Peyer's patch (tissue), 4 donors: ENCODE results near the gene CTBP1. TPM values are rescaled to one million over a fixed set of nuclear protein-coding genes. Genes with fewer than 3 reads are reported as not detected.
A peak's percentile ranks its signal among the peaks of the same experiment; 100 is the strongest.

Experiments
- DNase-seq, 3 donors: peaks; one replicate each; pipeline ENCODE4 v3.0.0-alpha.2; 2017 to 2019
- H3K27ac ChIP-seq, 4 donors: fragments of 200-600 bp; sonication (generic); one replicate each; pipeline ENCODE4 v1.5.1; 2016 to 2019
- H3K27me3 ChIP-seq, 2 donors: fragments of 200-600 bp; sonication (generic); one replicate each; pipeline ENCODE4 v1.5.1; 2019
- H3K36me3 ChIP-seq, 3 donors: fragments of 200-600 bp; sonication (generic); one replicate each; pipeline ENCODE4 v1.5.1; 2016 to 2019
- H3K4me1 ChIP-seq, 4 donors: fragments of 200-600 bp; sonication (generic); one replicate each; pipeline ENCODE4 v1.5.1; 2016 to 2019
- H3K4me3 ChIP-seq, 4 donors: fragments of 200-600 bp; sonication (generic); 1 replicate in 3 of 4; 2 replicates in 1 of 4; pipeline ENCODE4 v1.5.1; 2016 to 2019; ENCODE audit warnings: mild to moderate bottlenecking in 1 of 4
- H3K9me3 ChIP-seq, 4 donors: fragments of 200-600 bp; sonication (generic); one replicate each; pipeline ENCODE4 v1.5.1; 2016 to 2019; ENCODE audit warnings: mild to moderate bottlenecking in 1 of 4
- CTCF ChIP-seq, 6 experiments: fragments of 450-650 bp in 4 of 6; fragments of 200-600 bp in 2 of 6; sonication (generic) in 1 of 6; IDR thresholded peaks; one replicate each; pipeline ENCODE4 v1.5.1; 2017 to 2019; ENCODE audit warnings: antibody characterized with exemption in 6 of 6, mild to moderate bottlenecking in 3 of 6, moderate library complexity in 1 of 6
- POLR2A ChIP-seq, 2 donors: fragments of 450-650 bp; IDR thresholded peaks; one replicate each; pipeline ENCODE4 v1.5.1; 2017; ENCODE audit warnings: antibody characterized with exemption in 2 of 2, mild to moderate bottlenecking in 2 of 2, moderate library complexity in 2 of 2
- total RNA-seq, 4 donors: library from RNA; depleted of rRNA; stranded (reverse); fragments of >200 nt; gene quantifications; one replicate each; pipeline ENCODE4 v1.1.0, GENCODE V29; 2016

CTBP1 gene
- total RNA-seq, 4 donors from 2014 or later = 245 to 371 (median 288) TPM

GRCh38 chr4:1235381-1236102 lies 13.4 kb downstream of the CTBP1 start:
- Histone ChIP-seq H3K36me3 (peaks cover 0 to 91% (median 0%) of the 10 kb centered on the region in 3 donors), H3K27ac (no peak overlapping the region), H3K4me3 (no peak overlapping the region), H3K4me1 (peaks cover 0 to 8% (median 0%) of the 10 kb centered on the region in 4 donors), H3K27me3 (no peaks in the 10 kb centered on the region), H3K9me3 (no peaks in the 10 kb centered on the region)
- DNase-seq = no peak
- TF ChIP-seq POLR2A (IDR thresholded peaks at IDR 0.05) = no peak
- TF ChIP-seq CTCF (IDR thresholded peaks at IDR 0.05) = no peak

- Histone ChIP-seq H3K27ac (peak overlapping the region in 1 of 4 donors; percentile 8), H3K27me3 (no peaks in the 10 kb centered on the region), H3K9me3 (no peaks in the 10 kb centered on the region), H3K4me1 (peaks cover 0 to 8% (median 0%) of the 10 kb centered on the region in 4 donors), H3K36me3 (peaks cover 0 to 95% (median 0%) of the 10 kb centered on the region in 3 donors), H3K4me3 (no peak overlapping the region)
- no peak for DNase-seq
- no peak for TF ChIP-seq POLR2A (IDR thresholded peaks at IDR 0.05)
- no peak for TF ChIP-seq CTCF (IDR thresholded peaks at IDR 0.05)
Observed at GRCh38 chr4:1234811-1235292, 14.1 kb downstream of the CTBP1 start.

- peaks cover 0 to 95% (median 0%) of the 10 kb centered on the region in 3 donors for H3K36me3 ChIP-seq
- H3K27me3 ChIP-seq = no peaks in the 10 kb centered on the region
- H3K4me3 ChIP-seq = no peak overlapping the region
- H3K27ac ChIP-seq = peak overlapping the region in 1 of 4 donors; percentile 62
- H3K4me1 ChIP-seq = peaks cover 0 to 8% (median 0%) of the 10 kb centered on the region in 4 donors
- no peaks in the 10 kb centered on the region for H3K9me3 ChIP-seq
- DNase-seq = no peak
- no peak for TF ChIP-seq POLR2A (IDR thresholded peaks at IDR 0.05)
- no peak for TF ChIP-seq CTCF (IDR thresholded peaks at IDR 0.05)
Observed at GRCh38 chr4:1234309-1234695, 14.6 kb downstream of the CTBP1 start.

GRCh38 chr4:1233641-1234308 lies 15.2 kb downstream of the CTBP1 start:
- Histone ChIP-seq H3K27me3 (no peaks in the 10 kb centered on the region), H3K36me3 (peaks cover 0 to 95% (median 0%) of the 10 kb centered on the region in 3 donors), H3K4me1 (peaks cover 0 to 8% (median 0%) of the 10 kb centered on the region in 4 donors), H3K4me3 (no peak overlapping the region), H3K27ac (peak overlapping the region in 2 of 4 donors; percentile 62 to 65), H3K9me3 (no peaks in the 10 kb centered on the region)
- DNase-seq = peak in 1 of 3 donors; percentile 50
- TF ChIP-seq CTCF (IDR thresholded peaks at IDR 0.05) = peak in 5 of 6 experiments; percentile 3 to 25 (median 22)
- no peak for TF ChIP-seq POLR2A (IDR thresholded peaks at IDR 0.05)

GRCh38 chr4:1232661-1233621 lies 16.0 kb downstream of the CTBP1 start:
- no peak for DNase-seq
- H3K4me3 ChIP-seq = no peak overlapping the region
- TF ChIP-seq POLR2A (IDR thresholded peaks at IDR 0.05) = no peak
- TF ChIP-seq CTCF (IDR thresholded peaks at IDR 0.05) = no peak
- H3K36me3 ChIP-seq = peaks cover 0 to 95% (median 0%) of the 10 kb centered on the region in 3 donors
- H3K27ac ChIP-seq = peak overlapping the region in 2 of 4 donors; percentile 62 to 65
- no peaks in the 10 kb centered on the region for H3K27me3 ChIP-seq
- no peaks in the 10 kb centered on the region for H3K9me3 ChIP-seq
- peaks cover 0 to 8% (median 0%) of the 10 kb centered on the region in 4 donors for H3K4me1 ChIP-seq
